ENCODE results near the gene MORN1.

MORN1 gene

GRCh38 chr1:2358651-2359640, 32.4 kb downstream of the MORN1 start:
- H3K4me3 ChIP-seq (ENCODE audit: low read length) = no peak overlapping the region
- TF ChIP-seq CTCF (conservative IDR thresholded peaks at IDR 0.05; ENCODE audit: low read depth, low read length) = no peak
- DNase-seq (ENCODE audit: low read depth) = no peak

GRCh38 chr1:2358072-2358471, 33.3 kb downstream of the MORN1 start:
- no peak for TF ChIP-seq CTCF (conservative IDR thresholded peaks at IDR 0.05; ENCODE audit: low read depth, low read length)
- no peak for DNase-seq (ENCODE audit: low read depth)
- H3K4me3 ChIP-seq (ENCODE audit: low read length) = no peak overlapping the region

GRCh38 chr1:2356911-2357845, 34.2 kb downstream of the MORN1 start:
- H3K4me3 ChIP-seq (ENCODE audit: low read length) = no peak overlapping the region
- no peak for DNase-seq (ENCODE audit: low read depth)
- no peak for TF ChIP-seq CTCF (conservative IDR thresholded peaks at IDR 0.05; ENCODE audit: low read depth, low read length)

GRCh38 chr1:2356401-2356800, 35.0 kb downstream of the MORN1 start:
- no peak overlapping the region for H3K4me3 ChIP-seq (ENCODE audit: low read length)
- DNase-seq (ENCODE audit: low read depth) = peak; percentile 29
- no peak for TF ChIP-seq CTCF (conservative IDR thresholded peaks at IDR 0.05; ENCODE audit: low read depth, low read length)

- DNase-seq (ENCODE audit: low read depth) = no peak
- TF ChIP-seq CTCF (conservative IDR thresholded peaks at IDR 0.05; ENCODE audit: low read depth, low read length) = no peak
- H3K4me3 ChIP-seq (ENCODE audit: low read length) = no peak overlapping the region
These were observed 35.7 kb downstream of the MORN1 start for GRCh38 chr1:2355373-2356261.
